NCI-H345 (cell line): ENCODE measurements around the gene KLHL35.

Experiments
- DNase-seq: peaks from one replicate; lab custom pipeline; 2025; lab: John Stamatoyannopoulos, UW

KLHL35 gene

GRCh38 chr11:75442161-75442885 is 9.3 kb upstream of the KLHL35 start:
- no peak for DNase-seq

- DNase-seq: no peak
These were observed 8.8 kb upstream of the KLHL35 start for GRCh38 chr11:75441804-75442132.

- DNase-seq: no peak
These were observed 8.2 kb upstream of the KLHL35 start for GRCh38 chr11:75440960-75441803.

- DNase-seq: no peak
These were observed 6.6 kb upstream of the KLHL35 start for GRCh38 chr11:75439495-75440120.

- no peak for DNase-seq
These were observed 6.0 kb upstream of the KLHL35 start for GRCh38 chr11:75439026-75439425.

- no peak for DNase-seq
These were observed 5.1 kb upstream of the KLHL35 start for GRCh38 chr11:75437966-75438659.

GRCh38 chr11:75436806-75437205 is 3.8 kb upstream of the KLHL35 start:
- no peak for DNase-seq

- no peak for DNase-seq
These were observed 2.5 kb upstream of the KLHL35 start for GRCh38 chr11:75435571-75435925.

- DNase-seq: no peak
These were observed 2.0 kb upstream of the KLHL35 start for GRCh38 chr11:75434886-75435570.

- no peak for DNase-seq
These were observed 1.0 kb upstream of the KLHL35 start for GRCh38 chr11:75434051-75434450.

- DNase-seq: no peak
These were observed 440 bp upstream of the KLHL35 start for GRCh38 chr11:75433443-75433842.

GRCh38 chr11:75431533-75432525 is 1.2 kb downstream of the KLHL35 start:
- DNase-seq: no peak

- no peak for DNase-seq
These were observed 2.1 kb downstream of the KLHL35 start for GRCh38 chr11:75430714-75431532.

- peak; percentile 52 for DNase-seq
These were observed 2.9 kb downstream of the KLHL35 start for GRCh38 chr11:75429902-75430713.

GRCh38 chr11:75429641-75429901 is 3.4 kb downstream of the KLHL35 start:
- DNase-seq: no peak

- no peak for DNase-seq
These were observed 3.9 kb downstream of the KLHL35 start for GRCh38 chr11:75428989-75429640.

GRCh38 chr11:75428281-75428724 is 4.7 kb downstream of the KLHL35 start:
- no peak for DNase-seq

GRCh38 chr11:75427181-75427580 is 5.8 kb downstream of the KLHL35 start:
- DNase-seq: no peak

- DNase-seq: no peak
These were observed 6.3 kb downstream of the KLHL35 start for GRCh38 chr11:75426720-75427086.
